ENCODE measurements around the gene CLDN16. TPM values are rescaled to one million over a fixed set of nuclear protein-coding genes. Genes with fewer than 3 reads are reported as not detected.

The CLDN16 gene
- not detected in 2 replicates for total RNA-seq (2014; rRNA removed; shearing (Covaris generic))

- DNase-seq (ENCODE audit: low read depth): no peak
Measured at GRCh38 chr3:190387578-190388213, at the start of gene CLDN16. CLDN16 (plus strand) TSS chr3:190388163; CDS start chr3:190388330, 167 bp downstream.

GRCh38 chr3:190338717-190339116 lies 49.2 kb upstream of the CLDN16 start:
- DNase-seq (ENCODE audit: low read depth): peak; percentile 87

- peak; percentile 82 for DNase-seq (ENCODE audit: low read depth)
Measured at GRCh38 chr3:190339130-190339529, 48.8 kb upstream of the CLDN16 start.

GRCh38 chr3:190340071-190340470 lies 47.9 kb upstream of the CLDN16 start:
- peak; percentile 50 for DNase-seq (ENCODE audit: low read depth)

- DNase-seq (ENCODE audit: low read depth): peak; percentile 96
Measured at GRCh38 chr3:190345027-190345821, 42.7 kb upstream of the CLDN16 start.

- DNase-seq (ENCODE audit: low read depth): peak; percentile 53
Measured at GRCh38 chr3:190345878-190346277, 42.1 kb upstream of the CLDN16 start.

GRCh38 chr3:190346541-190346940 lies 41.4 kb upstream of the CLDN16 start:
- DNase-seq (ENCODE audit: low read depth): no peak

GRCh38 chr3:190352861-190353457 lies 35.0 kb upstream of the CLDN16 start:
- DNase-seq (ENCODE audit: low read depth): no peak

- DNase-seq (ENCODE audit: low read depth): no peak
Measured at GRCh38 chr3:190356246-190356645, 31.7 kb upstream of the CLDN16 start.

- DNase-seq (ENCODE audit: low read depth): no peak
Measured at GRCh38 chr3:190357468-190357867, 30.5 kb upstream of the CLDN16 start.

- DNase-seq (ENCODE audit: low read depth): no peak
Measured at GRCh38 chr3:190359813-190360212, 28.1 kb upstream of the CLDN16 start.

GRCh38 chr3:190360228-190360627 lies 27.7 kb upstream of the CLDN16 start:
- no peak for DNase-seq (ENCODE audit: low read depth)

GRCh38 chr3:190361791-190362190 lies 26.2 kb upstream of the CLDN16 start:
- DNase-seq (ENCODE audit: low read depth): no peak

- no peak for DNase-seq (ENCODE audit: low read depth)
Measured at GRCh38 chr3:190362258-190362657, 25.7 kb upstream of the CLDN16 start.

GRCh38 chr3:190366133-190366532 lies 21.8 kb upstream of the CLDN16 start:
- DNase-seq (ENCODE audit: low read depth): peak; percentile 82

GRCh38 chr3:190368881-190369280 lies 19.1 kb upstream of the CLDN16 start:
- DNase-seq (ENCODE audit: low read depth): no peak

GRCh38 chr3:190369668-190370295 lies 18.2 kb upstream of the CLDN16 start:
- no peak for DNase-seq (ENCODE audit: low read depth)

GRCh38 chr3:190370369-190370768 lies 17.6 kb upstream of the CLDN16 start:
- DNase-seq (ENCODE audit: low read depth): no peak

- DNase-seq (ENCODE audit: low read depth): no peak
Measured at GRCh38 chr3:190371152-190371551, 16.8 kb upstream of the CLDN16 start.

- no peak for DNase-seq (ENCODE audit: low read depth)
Measured at GRCh38 chr3:190375246-190375645, 12.7 kb upstream of the CLDN16 start.

- no peak for DNase-seq (ENCODE audit: low read depth)
Measured at GRCh38 chr3:190375671-190376070, 12.3 kb upstream of the CLDN16 start.

- DNase-seq (ENCODE audit: low read depth): peak; percentile 92
Measured at GRCh38 chr3:190378240-190378891, 9.6 kb upstream of the CLDN16 start.

Measured in M059J (cell line).